GM12878 (cell line): ENCODE data around the gene UCKL1. TPM values are rescaled to one million over a fixed set of nuclear protein-coding genes. Genes with fewer than 3 reads are reported as not detected.

ENCODE experiments used
- ATAC-seq: fragments of 200-7000 bp; cut with Tn5 transposase; 3 replicates; pipeline ENCODE4 v1.9.1; 2020; ENCODE audit warnings: mild to moderate bottlenecking, moderate library complexity
- BruUV-seq: library from RNA; stranded (reverse); fragments of 400-500 nt; replicated peaks from 2 replicates; lab custom pipeline; 2021; lab: Mats Ljungman, UMichigan
- CTCF ChIA-PET: fragments of 300-600 bp; sonication (Branson Sonifier 250); formaldehyde crosslinking; extraction: SDS; loops from one replicate; lab custom pipeline; 2021; ENCODE audit warnings: inconsistent platforms; lab: Yijun Ruan, JAX
- POLR2A ChIA-PET: fragments of 350-600 bp; formaldehyde crosslinking; extraction: SDS; loops from one replicate; lab custom pipeline; 2021; ENCODE audit warnings: inconsistent platforms; lab: Charles Lee
- RAD21 ChIA-PET: fragments of 300-600 bp; sonication (Branson Sonifier 250); formaldehyde crosslinking; loops from one replicate; lab custom pipeline; 2023; ENCODE audit warnings: antibody characterized with exemption; ENCODE audit not compliant: unreplicated experiment; lab: Charles Lee
- SMC1A ChIA-PET: fragments of 300-600 bp; sonication (Branson Sonifier 250); formaldehyde crosslinking; loops from one replicate; lab custom pipeline; 2023; ENCODE audit not compliant: unreplicated experiment, uncharacterized antibody; lab: Charles Lee
- DNase-seq: peaks from one replicate; pipeline ENCODE4 v3.0.0-alpha.2; 2011; ENCODE audit warnings: low read depth, low spot score
- FAIRE-seq: peaks from 3 replicates; lab custom pipeline; 2011; peaks lifted over from hg19 to GRCh38; lab: Jason Lieb, UNC
- H2AFZ ChIP-seq: 2 replicates; pipeline ENCODE4 v1.6.0; 2011; ENCODE audit warnings: low read depth, low read length, control low read depth; ENCODE audit not compliant: control insufficient read depth
- H3K27ac ChIP-seq: 2 replicates; pipeline ENCODE4 v1.5.1; 2011; ENCODE audit warnings: control low read depth; ENCODE audit not compliant: control insufficient read depth, insufficient read depth
- H3K27me3 ChIP-seq, 2 experiments: replicated peaks in 1 of 2; 2 replicates each; pipeline versions ENCODE4 v1.6.0 to v1.6.1; 2011; ENCODE audit warnings: low read length in 1 of 2; ENCODE audit not compliant: control insufficient read depth in 2 of 2, insufficient read depth in 2 of 2
- H3K36me3 ChIP-seq, 2 experiments: 2 replicates each; pipeline ENCODE4 v1.5.1; 2011; ENCODE audit warnings: low read length in 1 of 2; ENCODE audit not compliant: control insufficient read depth in 2 of 2, insufficient read depth in 2 of 2
- H3K4me1 ChIP-seq: 2 replicates; pipeline ENCODE4 v1.6.1; 2011; ENCODE audit warnings: mild to moderate bottlenecking, low read length, moderate library complexity, mixed read lengths; ENCODE audit not compliant: control insufficient read depth, insufficient read depth
- H3K4me2 ChIP-seq: 2 replicates; pipeline ENCODE4 v1.6.0; 2011; ENCODE audit warnings: control low read depth; ENCODE audit not compliant: control insufficient read depth, insufficient read depth
- H3K4me3 ChIP-seq: fragments of 200-600 bp; sonication (generic); 2 replicates; pipeline ENCODE4 v1.5.1; 2016
- H3K79me2 ChIP-seq: 2 replicates; pipeline ENCODE4 v1.6.0; 2011; ENCODE audit warnings: low read length; ENCODE audit not compliant: control insufficient read depth, insufficient read depth
- H3K9ac ChIP-seq: 2 replicates; pipeline ENCODE4 v1.8.0; 2011; ENCODE audit warnings: low read length, control low read depth, mixed read lengths; ENCODE audit not compliant: control insufficient read depth, insufficient read depth
- H3K9me3 ChIP-seq: replicated peaks from 3 replicates; pipeline ENCODE4 v1.5.1; 2011; ENCODE audit warnings: mild to moderate bottlenecking, low read length; ENCODE audit not compliant: control insufficient read depth, insufficient read depth
- H4K20me1 ChIP-seq: 2 replicates; pipeline ENCODE4 v1.6.0; 2011; ENCODE audit not compliant: control insufficient read depth, insufficient read depth
- HSF1 ChIP-seq: fragments of 150-350 bp; IDR thresholded peaks from 2 replicates; pipeline ENCODE4 v1.6.1; 2014; ENCODE audit warnings: mild to moderate bottlenecking, low read depth, low read length
- NR2C1 ChIP-seq: fragments of 450-650 bp; IDR thresholded peaks from 2 replicates; pipeline ENCODE4 v1.6.1; 2017; ENCODE audit warnings: antibody characterized with exemption, mild to moderate bottlenecking, moderate library complexity
- USF1 ChIP-seq: IDR thresholded peaks from 2 replicates; pipeline ENCODE4 v1.6.1; 2011; ENCODE audit warnings: borderline replicate concordance, low read depth, mild to moderate bottlenecking, moderate library complexity, mixed read lengths, low read length; ENCODE audit not compliant: insufficient read depth; ENCODE audit errors: extremely low read length
- WGBS: methylation state at CpG from one replicate; pipeline ENCODE4 v1.1.6; 2016; ENCODE audit warnings: low lambda C conversion rate; ENCODE audit not compliant: insufficient replicate concordance, insufficient coverage; ENCODE audit errors: missing lambda C conversion rate; 5-methylcytosine and 5-hydroxymethylcytosine counted together
- in situ Hi-C: fragments of 300-500 bp; cut with MboI; formaldehyde crosslinking; loops from 9 replicates; pipeline ENCODE4 v1.14.3; 2018; ENCODE audit warnings: mixed read lengths
- intact Hi-C: fragments of 100-400 bp; cut with micrococcal nuclease; formaldehyde crosslinking; loops from one replicate; pipeline ENCODE4 v1.14.2; 2022; ENCODE audit not compliant: unreplicated experiment
- polyA plus RNA-seq, 11 experiments: library from polyadenylated mRNA; depleted of rRNA in 4 of 11; unstranded in 6 of 11; stranded (reverse) in 5 of 11; fragments of >200 nt; fragmentation: Nextera tagmentation in 4 of 11; fragmentation: Illumina TruSeq in 1 of 11; extraction: Ambion mirVana in 4 of 11; extraction: Trizol in 1 of 11; gene quantifications; 1 replicate in 1 of 11; 2 replicates in 10 of 11; pipeline versions ENCODE4 v1.2.1 to v1.2.3, GENCODE V29; 2011 to 2016; ENCODE audit warnings: inconsistent platforms in 2 of 11, missing spikeins in 2 of 11, low read depth in 1 of 11
- total RNA-seq, 4 experiments: library from RNA; depleted of rRNA in 3 of 4; stranded (reverse); fragments of >200 nt in 3 of 4; fragmentation: Illumina TruSeq in 1 of 4; extraction: Trizol in 1 of 4; gene quantifications; 2 replicates each; pipeline versions ENCODE4 v1.2.1 to v1.2.3, GENCODE V29; 2013 to 2021

Gene UCKL1
- total and polyA plus RNA-seq, 10 of the 15 experiments (the other 5 are each of a cell fraction or from before 2014, with no cell fraction given) = 2.4 to 36.3 (median 24.8) TPM

GRCh38 chr20:63950701-63951397 is 5.4 kb downstream of the UCKL1 start:
- FAIRE-seq = no peak
- no peak overlapping the region for H3K4me2 ChIP-seq
- H3K4me1 ChIP-seq = peaks cover 28% of the 10 kb centered on the region
- ChIA-PET CTCF (interaction anchor here (0.9 kb wide), 1 partner anchor 106 kb away, joined by 3 read pairs; no protein-coding TSS in a partner anchor), POLR2A (no interaction called here)
- H3K4me3 ChIP-seq = no peak overlapping the region
- intact Hi-C loops = no loop called here
- TF ChIP-seq USF1 (no peak), NR2C1 (no peak), HSF1 (no peak)
- TF ChIP-seq, all 136 proteins: peak for 0
- no peak overlapping the region for H2AFZ ChIP-seq
- in situ Hi-C loops = no loop called here
- peaks cover 7% of the 10 kb centered on the region for H4K20me1 ChIP-seq
- no peaks in the 10 kb centered on the region; a peak in 2 of 4 replicates for H3K36me3 ChIP-seq
- no TSS peak for BruUV-seq
- H3K9me3 ChIP-seq = no peaks in the 10 kb centered on the region
- H3K9ac ChIP-seq = no peak overlapping the region
- H3K79me2 ChIP-seq = peaks cover 52% of the 10 kb centered on the region
- no peaks in the 10 kb centered on the region for H3K27me3 ChIP-seq
- DNase-seq = no peak
- RAD21 ChIA-PET = no interaction called here
- no peak overlapping the region for H3K27ac ChIP-seq
- WGBS = 82% methylated on average over 20 of the region's 20 CpGs
- SMC1A ChIA-PET = interaction anchor here (0.6 kb wide), 1 partner anchor 225 kb away, joined by 3 read pairs; no protein-coding TSS in a partner anchor
- ATAC-seq = no peak
